Measurements from ENCODE around the gene GALNT2. TPM values are rescaled to one million over a fixed set of nuclear protein-coding genes. Genes with fewer than 3 reads are reported as not detected.

GALNT2 gene
- total RNA-seq, 1 donor from 2014 or later, result 28.3 TPM

DNA sequence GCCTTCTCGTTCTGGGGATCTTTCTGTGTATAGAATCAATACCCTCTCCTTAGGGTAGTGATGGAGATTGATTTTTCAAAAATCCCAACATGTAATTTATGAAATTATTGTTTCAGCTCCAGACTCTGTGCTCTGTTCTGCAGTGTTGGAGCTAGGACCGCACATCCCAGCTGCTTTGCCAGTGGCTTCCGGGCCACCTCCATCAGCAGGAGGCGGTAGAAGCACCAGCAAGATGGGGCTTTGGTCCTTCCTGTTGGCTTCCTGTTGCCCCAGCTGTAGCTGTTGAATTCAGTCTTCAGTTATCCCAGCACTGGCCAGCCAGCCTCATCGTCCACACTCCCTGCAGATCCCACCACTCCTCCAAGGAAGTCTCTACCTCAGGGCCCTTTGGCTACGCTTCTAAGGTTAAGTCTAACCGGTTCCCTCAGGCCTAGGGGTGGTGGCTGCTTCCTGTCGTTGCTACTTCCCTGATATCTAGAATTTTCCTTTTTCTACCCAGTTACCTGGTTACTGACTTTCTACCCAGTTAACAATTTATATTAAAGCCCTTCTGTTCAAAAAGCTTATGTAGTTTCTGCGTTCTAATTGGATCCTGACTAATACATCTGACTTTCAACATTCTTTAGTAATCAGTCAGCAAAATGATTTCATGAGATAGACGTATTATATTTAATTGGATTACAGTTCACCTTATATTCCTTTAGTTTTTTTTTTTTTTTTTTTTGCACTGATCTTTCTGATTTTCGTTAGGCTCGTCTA, 24.6 kb downstream of the GALNT2 start:
- Histone ChIP-seq H3K36me3 (peaks cover 5% of the 10 kb centered on the region), H3K27me3 (ENCODE audit: low read depth) (no peaks in the 10 kb centered on the region), H3K27ac (replicated peaks) (no peak overlapping the region), H3K9me3 (replicated peaks) (no peaks in the 10 kb centered on the region), H3K4me1 (peaks cover 17% of the 10 kb centered on the region), H3K4me3 (no peak overlapping the region)
- no peak for DNase-seq
- intact Hi-C loops (cut with micrococcal nuclease), result no loop called here
- TF ChIP-seq, protein P1, sequence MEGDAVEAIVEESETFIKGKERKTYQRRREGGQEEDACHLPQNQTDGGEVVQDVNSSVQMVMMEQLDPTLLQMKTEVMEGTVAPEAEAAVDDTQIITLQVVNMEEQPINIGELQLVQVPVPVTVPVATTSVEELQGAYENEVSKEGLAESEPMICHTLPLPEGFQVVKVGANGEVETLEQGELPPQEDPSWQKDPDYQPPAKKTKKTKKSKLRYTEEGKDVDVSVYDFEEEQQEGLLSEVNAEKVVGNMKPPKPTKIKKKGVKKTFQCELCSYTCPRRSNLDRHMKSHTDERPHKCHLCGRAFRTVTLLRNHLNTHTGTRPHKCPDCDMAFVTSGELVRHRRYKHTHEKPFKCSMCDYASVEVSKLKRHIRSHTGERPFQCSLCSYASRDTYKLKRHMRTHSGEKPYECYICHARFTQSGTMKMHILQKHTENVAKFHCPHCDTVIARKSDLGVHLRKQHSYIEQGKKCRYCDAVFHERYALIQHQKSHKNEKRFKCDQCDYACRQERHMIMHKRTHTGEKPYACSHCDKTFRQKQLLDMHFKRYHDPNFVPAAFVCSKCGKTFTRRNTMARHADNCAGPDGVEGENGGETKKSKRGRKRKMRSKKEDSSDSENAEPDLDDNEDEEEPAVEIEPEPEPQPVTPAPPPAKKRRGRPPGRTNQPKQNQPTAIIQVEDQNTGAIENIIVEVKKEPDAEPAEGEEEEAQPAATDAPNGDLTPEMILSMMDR (IDR thresholded peaks at IDR 0.05; ENCODE audit: borderline replicate concordance), result no peak

DNA sequence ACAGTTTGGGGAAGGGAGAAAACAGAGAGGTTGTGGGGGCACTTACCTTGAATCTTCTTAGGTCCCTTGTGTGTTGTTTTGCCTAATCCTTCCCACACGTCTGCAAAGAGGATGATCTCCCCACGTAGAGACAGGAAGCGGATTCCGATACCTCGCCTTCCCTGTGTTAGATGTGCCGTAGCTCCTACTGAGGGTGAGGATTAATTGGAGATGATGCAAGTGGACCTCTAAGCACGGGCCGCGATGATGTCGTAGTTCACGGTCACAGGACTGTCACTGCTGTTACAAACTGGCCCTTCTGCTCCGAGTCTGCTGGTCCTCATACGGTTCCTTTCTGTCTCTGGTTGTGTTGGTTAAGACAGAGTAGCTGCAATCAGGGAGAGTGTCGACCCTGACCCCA, 27.7 kb downstream of the GALNT2 start:
- intact Hi-C loops (cut with micrococcal nuclease), result no loop called here
- Histone ChIP-seq H3K27me3 (ENCODE audit: low read depth) (no peaks in the 10 kb centered on the region), H3K36me3 (peaks cover under 1% of the 10 kb centered on the region), H3K4me1 (peaks cover 8% of the 10 kb centered on the region), H3K9me3 (replicated peaks) (no peaks in the 10 kb centered on the region), H3K4me3 (no peak overlapping the region), H3K27ac (replicated peaks) (no peak overlapping the region)
- no peak for DNase-seq
- TF ChIP-seq, protein P1 (IDR thresholded peaks at IDR 0.05; ENCODE audit: borderline replicate concordance), result no peak

DNA sequence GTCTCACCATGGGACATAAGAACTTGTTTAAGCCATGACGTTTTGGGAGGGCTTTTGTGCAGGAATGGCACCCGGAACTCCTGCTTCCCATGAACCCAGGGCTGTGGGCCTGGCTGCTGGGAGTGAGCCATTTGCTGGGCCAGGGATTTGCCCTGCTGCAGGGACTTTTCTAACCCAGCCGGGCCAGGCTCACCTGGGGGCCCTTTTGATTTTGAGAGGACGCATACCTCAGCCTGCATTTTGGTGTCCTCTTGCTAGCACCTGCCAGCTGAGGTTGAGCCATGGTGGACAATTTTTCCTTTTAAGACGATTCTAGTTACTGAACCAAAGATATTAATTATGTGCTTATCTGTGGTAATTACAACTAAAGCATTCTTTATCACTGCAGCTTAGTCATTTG, 28.9 kb downstream of the GALNT2 start:
- TF ChIP-seq, protein P1 (IDR thresholded peaks at IDR 0.05; ENCODE audit: borderline replicate concordance), result no peak
- Histone ChIP-seq H3K27ac (replicated peaks) (no peak overlapping the region), H3K4me1 (no peaks in the 10 kb centered on the region), H3K4me3 (no peak overlapping the region), H3K27me3 (ENCODE audit: low read depth) (no peaks in the 10 kb centered on the region), H3K9me3 (replicated peaks) (no peaks in the 10 kb centered on the region), H3K36me3 (no peaks in the 10 kb centered on the region)
- no peak for DNase-seq
- intact Hi-C loops (cut with micrococcal nuclease), result no loop called here

DNA sequence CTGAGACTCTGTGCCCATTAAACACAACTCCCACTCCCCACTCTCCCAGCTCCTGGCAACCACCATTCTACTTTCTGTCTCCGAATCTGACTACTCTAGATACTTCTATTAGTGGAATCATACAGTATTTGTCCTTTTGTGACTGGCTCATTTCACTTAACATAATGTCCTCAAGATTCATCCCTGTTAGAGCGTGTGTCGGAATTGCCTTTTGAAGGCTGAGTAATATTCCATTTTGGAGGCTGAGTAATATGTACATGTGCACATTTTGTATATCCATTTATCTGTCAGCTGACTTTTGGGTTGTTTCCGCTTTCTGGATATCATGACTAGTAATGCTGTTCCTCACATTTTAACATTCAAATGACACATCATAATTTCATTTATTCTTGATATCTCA, 30.3 kb downstream of the GALNT2 start:
- TF ChIP-seq, protein P1 (IDR thresholded peaks at IDR 0.05; ENCODE audit: borderline replicate concordance), result no peak
- DNase-seq, result no peak
- H3K36me3 ChIP-seq, result no peaks in the 10 kb centered on the region
- intact Hi-C loops (cut with micrococcal nuclease), result no loop called here
- peaks cover 12% of the 10 kb centered on the region for H3K4me1 ChIP-seq
- H3K4me3 ChIP-seq, result no peak overlapping the region
- no peak overlapping the region for H3K27ac ChIP-seq (replicated peaks)
- H3K27me3 ChIP-seq (ENCODE audit: low read depth), result no peaks in the 10 kb centered on the region
- H3K9me3 ChIP-seq (replicated peaks), result no peaks in the 10 kb centered on the region

DNA sequence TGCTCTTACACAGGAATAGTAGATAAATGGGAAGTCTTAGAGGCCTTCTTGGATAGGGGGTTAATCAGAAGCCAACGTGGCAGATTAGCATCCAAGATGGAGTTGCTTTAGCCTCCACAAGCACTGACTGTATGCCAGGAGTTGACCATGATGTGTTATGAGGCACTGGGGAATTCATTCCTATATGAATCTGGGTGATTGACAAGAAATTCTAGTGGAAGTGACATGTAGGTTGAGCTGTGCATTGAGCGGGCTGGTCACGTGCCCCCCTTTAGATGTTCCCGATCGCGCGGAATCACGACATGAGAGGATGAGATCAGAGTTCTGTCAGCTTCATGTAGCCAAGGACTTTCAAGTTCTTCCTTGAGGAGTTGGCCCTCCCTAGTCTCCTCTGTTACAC, 31.7 kb downstream of the GALNT2 start:
- Histone ChIP-seq H3K9me3 (replicated peaks) (no peaks in the 10 kb centered on the region), H3K27ac (replicated peaks) (no peak overlapping the region), H3K4me1 (peaks cover 21% of the 10 kb centered on the region), H3K36me3 (no peaks in the 10 kb centered on the region), H3K27me3 (ENCODE audit: low read depth) (no peaks in the 10 kb centered on the region), H3K4me3 (no peak overlapping the region)
- TF ChIP-seq, protein P1 (IDR thresholded peaks at IDR 0.05; ENCODE audit: borderline replicate concordance), result no peak
- intact Hi-C loops (cut with micrococcal nuclease), result no loop called here
- DNase-seq, result no peak

All from left ventricle myocardium inferior (tissue), 1 donor.